Osteocyte (in vitro differentiated cells): ENCODE measurements around the gene CCDC158. TPM values are rescaled to one million over a fixed set of nuclear protein-coding genes. Genes with fewer than 3 reads are reported as not detected.

Experiments used
- DNase-seq: peaks from one replicate; pipeline ENCODE4 v3.0.0; 2021; ENCODE audit warnings: mixed read lengths; ENCODE audit not compliant: unreplicated experiment; ENCODE audit errors: extremely low spot score
- H3K27ac Mint-ChIP-seq: one replicate; pipeline ENCODE4 v1.8.0; 2021; ENCODE audit warnings: mild to moderate bottlenecking, mixed read lengths; ENCODE audit not compliant: unreplicated experiment
- H3K27me3 Mint-ChIP-seq: one replicate; pipeline ENCODE4 v1.8.0; 2021; ENCODE audit warnings: mixed read lengths; ENCODE audit not compliant: unreplicated experiment
- H3K36me3 Mint-ChIP-seq: one replicate; pipeline ENCODE4 v1.8.0; 2021; ENCODE audit warnings: mixed read lengths; ENCODE audit not compliant: unreplicated experiment
- H3K4me1 Mint-ChIP-seq: one replicate; pipeline ENCODE4 v1.8.0; 2021; ENCODE audit warnings: mixed read lengths; ENCODE audit not compliant: unreplicated experiment
- H3K4me3 Mint-ChIP-seq: one replicate; pipeline ENCODE4 v1.8.0; 2021; ENCODE audit warnings: mild to moderate bottlenecking, moderate library complexity, mixed read lengths; ENCODE audit not compliant: unreplicated experiment
- H3K9me3 Mint-ChIP-seq: one replicate; pipeline ENCODE4 v1.8.0; 2021; ENCODE audit warnings: mixed read lengths; ENCODE audit not compliant: unreplicated experiment
- CTCF ChIP-seq: fragments of 200-600 bp; sonication (generic); IDR thresholded peaks from 2 replicates; pipeline ENCODE4 v1.5.0; 2021; ENCODE audit warnings: antibody characterized with exemption, mild to moderate bottlenecking, moderate library complexity
- total RNA-seq: library from RNA; stranded (reverse); gene quantifications from 2 replicates; pipeline ENCODE4 v1.2.1, GENCODE V29; 2021

CCDC158 gene
- total RNA-seq, 1 donor from 2014 or later, result not detected

- Mint-ChIP-seq H3K36me3 (peaks cover 2% of the 10 kb centered on the region), H3K4me1 (no peaks in the 10 kb centered on the region), H3K27me3 (peaks cover 6% of the 10 kb centered on the region), H3K4me3 (no peak overlapping the region), H3K27ac (no peak overlapping the region), H3K9me3 (peaks cover 28% of the 10 kb centered on the region)
- TF ChIP-seq CTCF, result no peak
- DNase-seq, result no peak
Measured at GRCh38 chr4:76326515-76326914, 94.4 kb downstream of the CCDC158 start.

GRCh38 chr4:76325072-76325471 is 95.9 kb downstream of the CCDC158 start:
- H3K9me3 Mint-ChIP-seq, result peaks cover 40% of the 10 kb centered on the region
- no peak overlapping the region for H3K27ac Mint-ChIP-seq
- DNase-seq, result no peak
- TF ChIP-seq CTCF, result no peak
- H3K36me3 Mint-ChIP-seq, result peaks cover 2% of the 10 kb centered on the region
- H3K27me3 Mint-ChIP-seq, result peaks cover 12% of the 10 kb centered on the region
- no peak overlapping the region for H3K4me3 Mint-ChIP-seq
- no peaks in the 10 kb centered on the region for H3K4me1 Mint-ChIP-seq

- H3K4me1 Mint-ChIP-seq, result no peaks in the 10 kb centered on the region
- peaks cover 2% of the 10 kb centered on the region for H3K36me3 Mint-ChIP-seq
- H3K4me3 Mint-ChIP-seq, result no peak overlapping the region
- peaks cover 37% of the 10 kb centered on the region for H3K9me3 Mint-ChIP-seq
- DNase-seq, result no peak
- H3K27ac Mint-ChIP-seq, result no peak overlapping the region
- no peak for TF ChIP-seq CTCF
- peaks cover 24% of the 10 kb centered on the region for H3K27me3 Mint-ChIP-seq
Measured at GRCh38 chr4:76322236-76322635, 98.7 kb downstream of the CCDC158 start.

- Mint-ChIP-seq H3K27ac (no peak overlapping the region), H3K36me3 (peaks cover 4% of the 10 kb centered on the region), H3K4me1 (no peaks in the 10 kb centered on the region), H3K9me3 (peaks cover 32% of the 10 kb centered on the region), H3K4me3 (no peak overlapping the region), H3K27me3 (peaks cover 33% of the 10 kb centered on the region)
- no peak for TF ChIP-seq CTCF
- no peak for DNase-seq
Measured at GRCh38 chr4:76316131-76316530, 104.8 kb downstream of the CCDC158 start.

- Mint-ChIP-seq H3K4me1 (no peaks in the 10 kb centered on the region), H3K36me3 (peaks cover 6% of the 10 kb centered on the region), H3K9me3 (peaks cover 24% of the 10 kb centered on the region), H3K4me3 (no peak overlapping the region), H3K27me3 (peaks cover 25% of the 10 kb centered on the region), H3K27ac (no peak overlapping the region)
- DNase-seq, result no peak
- no peak for TF ChIP-seq CTCF
Measured at GRCh38 chr4:76315267-76315918, 105.5 kb downstream of the CCDC158 start.
